Measurements from ENCODE around the gene CISD3. TPM values are rescaled to one million over a fixed set of nuclear protein-coding genes. Genes with fewer than 3 reads are reported as not detected.

The CISD3 gene
- total and polyA plus RNA-seq, 2 of the 8 experiments (the other 6 are each of a cell fraction or from before 2014, with no cell fraction given): 9.4 to 11.1 TPM

DNA sequence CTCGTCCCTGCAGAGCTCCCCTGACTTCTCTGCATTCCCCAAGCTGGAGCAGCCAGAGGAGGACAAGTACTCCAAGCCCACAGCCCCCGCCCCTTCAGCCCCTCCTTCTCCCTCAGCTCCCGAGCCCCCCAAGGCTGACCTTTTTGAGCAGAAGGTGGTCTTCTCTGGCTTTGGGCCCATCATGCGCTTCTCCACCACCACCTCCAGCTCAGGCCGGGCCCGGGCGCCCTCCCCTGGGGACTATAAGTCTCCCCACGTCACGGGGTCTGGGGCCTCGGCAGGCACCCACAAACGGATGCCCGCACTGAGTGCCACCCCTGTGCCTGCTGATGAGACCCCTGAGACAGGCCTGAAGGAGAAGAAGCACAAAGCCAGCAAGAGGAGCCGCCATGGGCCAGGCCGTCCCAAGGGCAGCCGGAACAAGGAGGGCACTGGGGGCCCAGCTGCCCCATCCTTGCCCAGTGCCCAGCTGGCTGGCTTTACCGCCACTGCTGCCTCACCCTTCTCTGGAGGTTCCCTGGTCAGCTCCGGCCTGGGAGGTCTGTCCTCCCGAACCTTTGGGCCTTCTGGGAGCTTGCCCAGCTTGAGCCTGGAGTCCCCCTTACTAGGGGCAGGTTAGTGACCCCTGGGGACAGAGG, 13.7 kb upstream of the CISD3 start:
- peak overlapping the region in 1 of 4 experiments; percentile 33; a peak in 1 of 8 replicates for H3K4me3 ChIP-seq (ENCODE audit: extremely low read depth in 1 of 4, insufficient read depth in 2 of 4, low read depth in 3 of 4, low read length in 4 of 4)
- no peaks in the 10 kb centered on the region for H3K36me3 ChIP-seq (ENCODE audit: control insufficient read depth in 2 of 4, insufficient read depth in 4 of 4, low read length in 3 of 4)
- H3K27me3 ChIP-seq (replicated peaks in 1 of 4; ENCODE audit: control insufficient read depth in 3 of 4, extremely low read depth in 1 of 4, insufficient read depth in 3 of 4, low read length in 3 of 4): peaks cover 0 to 14% (median 8%) of the 10 kb centered on the region in 4 experiments; a peak in 6 of 7 replicates
- H3K14ac ChIP-seq (ENCODE audit: insufficient read length): no peak overlapping the region
- no peak overlapping the region for H3K9ac ChIP-seq (replicated peaks in 1 of 4; ENCODE audit: extremely low read depth in 1 of 4, low read depth in 3 of 4, low read length in 3 of 4)
- H3K4ac ChIP-seq (replicated peaks; ENCODE audit: insufficient read length, low read depth, low read length): no peak overlapping the region
- H2AFZ ChIP-seq (ENCODE audit: low read length): no peak overlapping the region
- H3K4me1 ChIP-seq (replicated peaks in 1 of 4; ENCODE audit: control insufficient read depth in 3 of 4, insufficient read depth in 4 of 4, low read length in 3 of 4): peaks cover 14 to 43% (median 29%) of the 10 kb centered on the region in 4 experiments
- WGBS, 2 experiments (ENCODE audit: extremely low coverage in 1 of 2, insufficient coverage in 1 of 2, insufficient read length in 1 of 2, insufficient replicate concordance in 2 of 2, low coverage in 1 of 2, low lambda C conversion rate in 2 of 2, missing lambda C conversion rate in 1 of 2): 88% methylated on average over 15 of the region's 18 CpGs; no CpG with 5 or more reads in 1 of the 2 experiments
- peak overlapping the region; percentile 39; the same call in 1 of the 2 replicates for H2BK12ac ChIP-seq (ENCODE audit: low read depth, low read length)
- CTCF ChIA-PET (ENCODE audit: partially characterized antibody): interaction anchor here (0.6 to 7.9 kb wide), 12 partner anchors 9 to 1028 kb away, joined by 3 to 49 read pairs (median 4); partner anchors contain the start of gene EPOP
- H2AK5ac ChIP-seq (ENCODE audit: low read depth, low read length): no peak overlapping the region
- H3K79me2 ChIP-seq (ENCODE audit: control insufficient read depth in 1 of 2, insufficient read depth in 2 of 2, low read length in 2 of 2): no peaks in the 10 kb centered on the region
- peak overlapping the region in 1 of 2 experiments; percentile 61; a peak in 2 of 4 replicates for H3K4me2 ChIP-seq (ENCODE audit: insufficient read depth in 1 of 2, low read depth in 2 of 2, low read length in 2 of 2)
- no peak overlapping the region for H3K56ac ChIP-seq (replicated peaks; ENCODE audit: insufficient read length, low read depth, low read length)
- no peak overlapping the region; the same call in 1 of the 2 replicates for H3K18ac ChIP-seq (ENCODE audit: extremely low read depth, low read length)
- H2BK20ac ChIP-seq (ENCODE audit: low read length): 0 out of 2 replicates have a peak overlapping the region, but pooled peaks have one; percentile 48
- no peak overlapping the region for H4K5ac ChIP-seq (ENCODE audit: insufficient read length, low read depth, low read length)
- no peaks in the 10 kb centered on the region for H3K9me3 ChIP-seq (ENCODE audit: insufficient read depth in 2 of 2, low read depth in 1 of 2, low read length in 1 of 2)
- H2BK15ac ChIP-seq (ENCODE audit: low read length): peak overlapping the region; percentile 81; the same call in 1 of the 2 replicates
- peak overlapping the region; percentile 89 for H4K91ac ChIP-seq (replicated peaks; ENCODE audit: insufficient read length, low read length)
- H2BK120ac ChIP-seq (replicated peaks; ENCODE audit: low read depth, low read length): no peak overlapping the region
- no peak overlapping the region for H3K23ac ChIP-seq (ENCODE audit: insufficient read length)
- no peak overlapping the region for H2BK5ac ChIP-seq (ENCODE audit: low read depth, low read length)
- no peak overlapping the region for H3K27ac ChIP-seq (ENCODE audit: low read depth, low read length)
- H3K79me1 ChIP-seq (ENCODE audit: low read depth, low read length): no peaks in the 10 kb centered on the region
- peaks cover 2% of the 10 kb centered on the region; the same call in 1 of the 2 replicates for H3K23me2 ChIP-seq (ENCODE audit: low read depth, low read length)
- FAIRE-seq: no peak
- POLR2A ChIA-PET (ENCODE audit: partially characterized antibody): interaction anchor here (0.8 to 3.9 kb wide), 8 partner anchors 8 to 153 kb away, joined by 3 to 38 read pairs (median 4); partner anchors contain the start of genes CISD3, MLLT6 and RPL23
- DNase-seq (ENCODE audit: low read depth in 1 of 2, low spot score in 2 of 2): no peak
- no peak overlapping the region for H4K8ac ChIP-seq (ENCODE audit: extremely low read depth, insufficient read depth, low read length)
- H4K20me1 ChIP-seq (replicated peaks in 1 of 2; ENCODE audit: control insufficient read depth in 1 of 2, insufficient read depth in 2 of 2, low read length in 2 of 2): no peaks in the 10 kb centered on the region
- no peak for TF ChIP-seq NANOG (IDR thresholded peaks at IDR 0.05; ENCODE audit: insufficient read depth, low read depth, low read length, poor library complexity, severe bottlenecking)
- TF ChIP-seq, protein P1, sequence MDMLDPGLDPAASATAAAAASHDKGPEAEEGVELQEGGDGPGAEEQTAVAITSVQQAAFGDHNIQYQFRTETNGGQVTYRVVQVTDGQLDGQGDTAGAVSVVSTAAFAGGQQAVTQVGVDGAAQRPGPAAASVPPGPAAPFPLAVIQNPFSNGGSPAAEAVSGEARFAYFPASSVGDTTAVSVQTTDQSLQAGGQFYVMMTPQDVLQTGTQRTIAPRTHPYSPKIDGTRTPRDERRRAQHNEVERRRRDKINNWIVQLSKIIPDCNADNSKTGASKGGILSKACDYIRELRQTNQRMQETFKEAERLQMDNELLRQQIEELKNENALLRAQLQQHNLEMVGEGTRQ (IDR thresholded peaks at IDR 0.05; ENCODE audit: low read length): no peak
- TF ChIP-seq BCL11A (IDR thresholded peaks at IDR 0.05; ENCODE audit: low read depth in 2 of 2, low read length in 2 of 2): no peak
- TF ChIP-seq GTF2F1 (IDR thresholded peaks at IDR 0.05; ENCODE audit: borderline replicate concordance, low read depth, low read length): no peak
- no peak for TF ChIP-seq KDM5A (IDR thresholded peaks at IDR 0.05; ENCODE audit: low read length)
- TF ChIP-seq TBP (IDR thresholded peaks at IDR 0.05; ENCODE audit: low read depth, low read length): no peak
- TF ChIP-seq SP4 (IDR thresholded peaks at IDR 0.05; ENCODE audit: low read length): no peak
- no peak for TF ChIP-seq CTBP2 (IDR thresholded peaks at IDR 0.05; ENCODE audit: borderline replicate concordance, insufficient read depth, insufficient read length, low read length)
- TF ChIP-seq HDAC6 (IDR thresholded peaks at IDR 0.05; ENCODE audit: low read depth, low read length): no peak

Measured in H1 (cell line).